Breast epithelium (tissue), 3 donors: ENCODE measurements around the gene PDK1.

Experiments used
- CTCF ChIP-seq, 3 donors: fragments of 450-650 bp; IDR thresholded peaks; one replicate each; pipeline ENCODE4 v1.5.1; 2016 to 2017; ENCODE audit warnings: antibody characterized with exemption in 3 of 3, mild to moderate bottlenecking in 3 of 3, moderate library complexity in 3 of 3
- POLR2A ChIP-seq: fragments of 450-650 bp; IDR thresholded peaks from one replicate; pipeline ENCODE4 v1.6.1; 2016; ENCODE audit warnings: antibody characterized with exemption, mild to moderate bottlenecking, moderate library complexity
- POLR2AphosphoS5 ChIP-seq, 3 donors: sonication (generic); formaldehyde crosslinking; IDR thresholded peaks; one replicate each; pipeline ENCODE4 v1.6.1; 2017; ENCODE audit warnings: antibody characterized with exemption in 3 of 3

GRCh38 chr2:172513524-172513900, 42.4 kb upstream of the PDK1 start:
- TF ChIP-seq CTCF (IDR thresholded peaks at IDR 0.05): no peak
- no peak for TF ChIP-seq POLR2A
- no peak for TF ChIP-seq POLR2AphosphoS5 (IDR thresholded peaks at IDR 0.05)
